ENCODE data around the gene TCFL5. TPM values are rescaled to one million over a fixed set of nuclear protein-coding genes. Genes with fewer than 3 reads are reported as not detected.

TCFL5 gene
- total and polyA plus RNA-seq, 10 of the 15 experiments (the other 5 are each of a cell fraction or from before 2014, with no cell fraction given): 0.48 to 8.1 (median 3.8) TPM

GRCh38 chr20:62887152-62887859 lies 25.7 kb upstream of the TCFL5 start (continued):
- TF ChIP-seq SUZ12 (IDR thresholded peaks at IDR 0.05; ENCODE audit: unreplicated experiment): no peak
- TF ChIP-seq POLR2AphosphoS5 (IDR thresholded peaks at IDR 0.05; ENCODE audit: low read length): no peak
- TF ChIP-seq NR2F1 (conservative IDR thresholded peaks at IDR 0.05): no peak
- TF ChIP-seq, protein P1, sequence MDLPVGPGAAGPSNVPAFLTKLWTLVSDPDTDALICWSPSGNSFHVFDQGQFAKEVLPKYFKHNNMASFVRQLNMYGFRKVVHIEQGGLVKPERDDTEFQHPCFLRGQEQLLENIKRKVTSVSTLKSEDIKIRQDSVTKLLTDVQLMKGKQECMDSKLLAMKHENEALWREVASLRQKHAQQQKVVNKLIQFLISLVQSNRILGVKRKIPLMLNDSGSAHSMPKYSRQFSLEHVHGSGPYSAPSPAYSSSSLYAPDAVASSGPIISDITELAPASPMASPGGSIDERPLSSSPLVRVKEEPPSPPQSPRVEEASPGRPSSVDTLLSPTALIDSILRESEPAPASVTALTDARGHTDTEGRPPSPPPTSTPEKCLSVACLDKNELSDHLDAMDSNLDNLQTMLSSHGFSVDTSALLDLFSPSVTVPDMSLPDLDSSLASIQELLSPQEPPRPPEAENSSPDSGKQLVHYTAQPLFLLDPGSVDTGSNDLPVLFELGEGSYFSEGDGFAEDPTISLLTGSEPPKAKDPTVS (IDR thresholded peaks at IDR 0.05; ENCODE audit: low read depth, low read length): no peak
- no peak for TF ChIP-seq NFIC (IDR thresholded peaks at IDR 0.05; ENCODE audit: low read depth, low read length)
- no peak for TF ChIP-seq WRNIP1 (IDR thresholded peaks at IDR 0.05; ENCODE audit: borderline replicate concordance, low read depth, low read length)
- TF ChIP-seq, protein P2, sequence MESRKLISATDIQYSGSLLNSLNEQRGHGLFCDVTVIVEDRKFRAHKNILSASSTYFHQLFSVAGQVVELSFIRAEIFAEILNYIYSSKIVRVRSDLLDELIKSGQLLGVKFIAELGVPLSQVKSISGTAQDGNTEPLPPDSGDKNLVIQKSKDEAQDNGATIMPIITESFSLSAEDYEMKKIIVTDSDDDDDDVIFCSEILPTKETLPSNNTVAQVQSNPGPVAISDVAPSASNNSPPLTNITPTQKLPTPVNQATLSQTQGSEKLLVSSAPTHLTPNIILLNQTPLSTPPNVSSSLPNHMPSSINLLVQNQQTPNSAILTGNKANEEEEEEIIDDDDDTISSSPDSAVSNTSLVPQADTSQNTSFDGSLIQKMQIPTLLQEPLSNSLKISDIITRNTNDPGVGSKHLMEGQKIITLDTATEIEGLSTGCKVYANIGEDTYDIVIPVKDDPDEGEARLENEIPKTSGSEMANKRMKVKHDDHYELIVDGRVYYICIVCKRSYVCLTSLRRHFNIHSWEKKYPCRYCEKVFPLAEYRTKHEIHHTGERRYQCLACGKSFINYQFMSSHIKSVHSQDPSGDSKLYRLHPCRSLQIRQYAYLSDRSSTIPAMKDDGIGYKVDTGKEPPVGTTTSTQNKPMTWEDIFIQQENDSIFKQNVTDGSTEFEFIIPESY (IDR thresholded peaks at IDR 0.05): no peak
- no peak for TF ChIP-seq SIX5 (IDR thresholded peaks at IDR 0.05; ENCODE audit: low read depth, low read length, severe bottlenecking)
- no peak for TF ChIP-seq TBL1XR1 (IDR thresholded peaks at IDR 0.05; ENCODE audit: low read depth, low read length)
- TF ChIP-seq ZNF207 (IDR thresholded peaks at IDR 0.05; ENCODE audit: borderline replicate concordance): no peak
- TF ChIP-seq CEBPB (IDR thresholded peaks at IDR 0.05; ENCODE audit: borderline replicate concordance in 1 of 2, low read depth in 2 of 2, low read length in 2 of 2): no peak
